GM18507 (cell line): Measurements from ENCODE around the gene COA8.

Experiments
- DNase-seq: peaks from one replicate; pipeline ENCODE4 v3.0.0; 2011; ENCODE audit warnings: low read depth; ENCODE audit not compliant: insufficient read length; ENCODE audit errors: extremely low spot score
- FAIRE-seq: peaks from 2 replicates; lab custom pipeline; 2011; peaks lifted over from hg19 to GRCh38; lab: Jason Lieb, UNC

The COA8 gene

DNA sequence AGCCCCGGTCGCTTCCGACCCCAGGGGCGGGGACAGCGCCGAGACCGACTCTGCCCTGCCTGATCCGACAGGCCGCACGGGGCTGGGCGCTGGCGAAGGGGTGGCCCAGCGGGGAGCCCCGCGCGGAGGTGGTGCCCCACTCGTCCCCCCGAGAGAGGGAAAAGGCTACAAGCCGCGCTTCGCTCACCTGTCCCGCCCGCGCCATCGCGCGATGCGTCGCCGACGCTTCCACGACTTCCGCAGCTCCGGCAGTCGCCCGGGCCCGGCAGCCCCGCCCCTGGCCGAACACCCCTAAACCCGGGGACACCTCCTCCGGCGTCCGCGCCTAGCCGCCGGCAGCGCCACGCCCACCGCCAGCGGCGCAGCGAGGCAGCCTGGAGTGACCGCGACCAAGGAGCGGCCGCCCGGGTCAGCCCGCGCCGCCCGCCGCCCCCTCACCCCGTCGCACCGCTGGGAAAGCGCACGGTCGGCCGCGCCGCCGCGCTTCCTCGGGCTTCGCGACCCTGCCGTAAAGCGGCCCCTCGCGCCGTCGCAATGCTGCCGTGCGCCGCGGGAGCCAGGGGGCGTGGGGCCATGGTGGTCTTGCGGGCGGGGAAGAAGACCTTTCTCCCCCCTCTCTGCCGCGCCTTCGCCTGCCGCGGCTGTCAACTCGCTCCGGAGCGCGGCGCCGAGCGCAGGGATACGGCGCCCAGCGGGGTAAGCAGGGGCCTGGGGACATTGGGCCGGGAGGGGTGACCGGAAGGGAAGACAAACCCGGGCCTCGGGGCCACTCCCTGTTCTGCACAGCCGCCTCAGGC lies at the start of gene COA8, which contains the start of gene BAG5:
Gene COA8 (plus strand): TSS at position 532 of the 797 bp plus-strand sequence. CDS start 42 bp downstream, at position 574.
Gene BAG5 (minus strand): TSS at position 229 of the 797 bp plus-strand sequence. CDS start 1,493 bp downstream, outside the sequence.
- DNase-seq: peak; percentile 93
- peak; percentile 75 for FAIRE-seq

GRCh38 chr14:103514596-103515421 lies 48.0 kb upstream of the COA8 start:
- FAIRE-seq (no peak), DNase-seq (no peak)

- no peak for FAIRE-seq
- DNase-seq: no peak
Measured at GRCh38 chr14:103516426-103517173, 46.2 kb upstream of the COA8 start.

- FAIRE-seq (no peak), DNase-seq (no peak)
Measured at GRCh38 chr14:103517174-103517566, 45.6 kb upstream of the COA8 start.

DNA sequence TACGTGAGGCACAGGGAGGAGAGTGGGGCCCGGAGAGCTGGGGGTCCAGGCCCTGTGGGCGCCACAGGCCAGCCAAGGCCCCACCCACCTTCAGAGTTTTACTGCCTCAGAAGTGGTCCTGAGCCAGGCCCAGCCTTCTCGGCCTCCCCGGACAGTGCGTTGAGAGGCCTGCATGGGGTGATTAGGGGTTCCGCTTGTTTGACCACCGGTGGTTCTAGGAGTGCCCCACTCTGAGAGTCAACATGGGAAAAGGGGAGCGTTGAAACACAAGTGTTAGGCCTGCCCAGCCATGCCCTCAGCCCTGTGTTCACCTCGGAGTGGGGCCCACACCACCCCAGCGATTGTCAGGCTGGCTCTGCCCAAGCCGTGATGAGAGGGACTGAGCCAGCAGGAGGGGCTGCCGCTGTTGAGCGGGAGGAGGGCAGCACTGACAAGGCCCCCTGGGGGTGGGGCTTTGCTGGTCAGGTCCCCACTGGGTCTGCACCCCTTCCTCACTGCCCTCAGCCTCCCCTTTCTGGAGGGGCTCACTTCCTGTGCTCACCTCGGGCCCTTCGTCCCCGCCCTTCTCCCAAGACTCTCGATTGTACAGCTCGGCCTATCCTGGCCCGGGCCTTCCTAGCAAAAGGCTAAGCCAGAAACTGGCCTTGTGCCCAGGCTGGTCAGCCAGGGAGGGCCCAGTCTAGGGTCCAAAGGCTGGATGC lies 44.9 kb upstream of the COA8 start:
- DNase-seq (no peak), FAIRE-seq (no peak)

DNA sequence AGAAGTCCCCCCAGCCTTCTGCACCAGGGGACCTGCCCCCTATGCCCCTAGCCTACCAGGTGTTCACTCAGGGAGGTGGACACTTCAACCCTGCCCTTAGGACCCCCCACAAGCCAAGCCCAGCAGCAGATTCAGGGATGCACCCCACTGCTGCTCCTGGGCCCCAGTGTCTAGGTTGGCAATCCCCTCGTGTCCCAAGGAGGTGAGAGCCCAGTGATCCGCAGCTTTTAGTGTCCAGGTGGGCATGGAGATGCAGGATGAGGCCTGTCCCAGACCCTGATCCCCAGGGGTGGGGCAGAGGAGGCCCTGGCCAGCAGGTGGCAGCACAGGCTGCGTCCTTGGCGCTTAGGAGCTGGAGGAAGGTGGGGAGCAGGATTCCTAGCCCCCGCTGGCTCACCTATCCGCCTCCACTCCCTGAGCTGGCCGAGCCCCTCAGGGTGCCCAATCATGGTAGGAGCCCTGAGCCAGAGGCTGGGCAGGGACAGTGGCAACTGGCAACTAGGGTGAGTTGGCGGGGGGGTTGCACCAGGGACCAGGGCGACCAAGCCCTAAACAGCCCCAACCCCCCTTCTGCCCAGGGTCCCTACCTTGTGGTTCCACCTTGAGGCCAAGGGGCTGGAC lies 44.2 kb upstream of the COA8 start:
- DNase-seq: peak; percentile 68
- FAIRE-seq: peak; percentile 74

- FAIRE-seq: no peak
- DNase-seq: no peak
Measured at GRCh38 chr14:103519043-103519836, 43.5 kb upstream of the COA8 start.

GRCh38 chr14:103519837-103520212 lies 42.9 kb upstream of the COA8 start:
- FAIRE-seq (no peak), DNase-seq (no peak)

- FAIRE-seq (no peak), DNase-seq (no peak)
Measured at GRCh38 chr14:103520269-103520656, 42.5 kb upstream of the COA8 start.

- peak; percentile 43 for DNase-seq
- no peak for FAIRE-seq
Measured at GRCh38 chr14:103520657-103521437, 41.9 kb upstream of the COA8 start.

DNA sequence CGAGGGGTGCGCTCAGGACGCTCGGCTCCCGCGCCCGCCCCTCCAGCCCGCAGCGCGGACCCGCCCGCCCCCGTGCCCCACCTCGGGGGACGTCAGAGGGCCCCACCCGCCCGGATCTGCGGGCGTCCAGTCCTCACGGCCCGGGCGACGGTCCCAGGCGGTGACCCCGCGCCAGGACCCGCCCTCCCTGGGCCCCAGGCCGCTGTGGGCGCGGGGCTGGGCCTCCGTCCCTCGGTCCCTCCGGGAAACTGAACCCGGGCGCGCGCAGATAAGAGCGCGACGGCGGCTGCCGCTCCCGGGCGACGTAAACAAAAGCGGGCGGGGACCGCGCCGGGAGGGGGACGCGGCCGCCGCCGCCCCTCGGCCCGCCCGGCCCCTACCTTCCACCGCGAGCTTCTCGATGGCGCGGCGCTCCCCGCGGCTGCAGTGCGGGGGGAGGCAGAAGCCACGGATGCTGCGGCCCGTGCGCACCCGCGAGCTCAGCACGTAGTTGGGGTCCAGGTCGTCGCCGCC lies 41.3 kb upstream of the COA8 start:
- no peak for DNase-seq
- FAIRE-seq: no peak

- no peak for FAIRE-seq
- no peak for DNase-seq
Measured at GRCh38 chr14:103521951-103522563, 40.7 kb upstream of the COA8 start.

GRCh38 chr14:103522649-103523574 lies 39.8 kb upstream of the COA8 start, which contains the start of gene CKB:
CKB (minus strand) TSS chr14:103522830; CDS start chr14:103522493, 337 bp downstream.
- DNase-seq (no peak), FAIRE-seq (no peak)

DNA sequence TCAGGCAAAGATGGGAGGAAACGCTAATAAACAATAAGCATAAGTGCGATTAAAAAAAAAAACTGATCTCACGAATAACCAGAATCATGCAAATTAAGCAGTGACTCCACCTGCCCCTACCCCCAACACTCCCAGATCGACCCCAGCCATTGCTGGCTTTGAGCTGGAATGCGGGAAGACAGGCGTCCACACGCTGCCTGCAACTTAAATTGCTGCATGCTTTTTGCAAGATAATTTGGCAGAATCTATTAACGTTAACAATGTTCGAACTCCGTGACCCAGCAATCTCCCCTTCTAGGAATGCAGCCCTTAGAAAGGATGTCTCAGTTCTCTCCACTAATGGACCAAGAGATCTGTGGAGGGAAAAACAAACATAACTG lies 39.2 kb upstream of the COA8 start:
- no peak for DNase-seq
- FAIRE-seq: no peak

DNA sequence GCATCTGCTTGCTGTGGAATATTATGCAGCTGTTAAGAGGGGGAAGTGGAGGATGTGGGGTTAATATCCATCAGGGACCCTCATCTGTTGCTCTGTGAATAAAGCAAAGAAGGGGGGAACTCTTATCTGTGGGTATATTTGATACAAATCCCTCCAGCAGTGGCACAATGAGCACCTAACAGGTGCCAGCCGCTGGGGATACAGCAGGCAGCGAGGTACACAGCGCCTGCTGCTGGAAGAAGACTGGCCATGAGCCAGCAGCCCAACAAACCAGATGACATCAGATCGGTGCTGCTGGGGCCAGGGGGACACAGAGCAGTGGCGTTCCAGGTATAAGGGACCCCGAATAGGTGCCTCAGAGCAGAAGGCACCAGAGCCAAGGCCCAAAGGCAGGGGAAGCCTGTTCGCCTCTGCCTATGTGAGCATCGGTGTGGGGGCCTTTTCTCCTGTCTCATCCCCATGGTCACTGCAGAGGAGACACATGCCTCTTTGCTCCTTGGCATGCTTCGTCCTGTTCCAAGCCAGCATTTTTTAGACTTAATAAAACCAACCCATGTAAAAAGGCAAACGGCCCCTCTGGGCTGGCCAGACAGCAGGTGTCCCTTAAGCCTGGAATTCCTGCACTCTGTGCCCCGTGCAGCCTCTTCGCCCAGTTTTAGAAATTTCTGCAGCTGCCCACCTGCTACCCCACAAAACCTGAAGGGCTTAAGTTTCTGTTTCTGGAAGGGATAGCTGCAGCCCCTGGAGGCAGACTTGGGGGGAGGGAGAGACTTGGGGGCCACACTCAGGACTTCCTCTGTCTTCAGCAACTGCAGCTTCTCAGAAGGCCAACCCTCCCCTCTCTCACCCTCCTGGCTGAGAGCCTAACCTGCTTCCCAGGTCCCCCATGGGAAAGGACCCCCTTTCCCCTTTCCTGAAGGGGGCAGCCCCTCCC lies 38.5 kb upstream of the COA8 start:
- FAIRE-seq: no peak
- no peak for DNase-seq
